HL-60/S4 (cell line): ENCODE measurements around the gene SUPT7L.

Experiments used
- in situ Hi-C: fragments of 300-500 bp; cut with MboI; formaldehyde crosslinking; loops from 2 replicates; pipeline ENCODE4 v1.14.3; 2022; ENCODE audit warnings: low sequenced_read_pairs

The SUPT7L gene, protein sequence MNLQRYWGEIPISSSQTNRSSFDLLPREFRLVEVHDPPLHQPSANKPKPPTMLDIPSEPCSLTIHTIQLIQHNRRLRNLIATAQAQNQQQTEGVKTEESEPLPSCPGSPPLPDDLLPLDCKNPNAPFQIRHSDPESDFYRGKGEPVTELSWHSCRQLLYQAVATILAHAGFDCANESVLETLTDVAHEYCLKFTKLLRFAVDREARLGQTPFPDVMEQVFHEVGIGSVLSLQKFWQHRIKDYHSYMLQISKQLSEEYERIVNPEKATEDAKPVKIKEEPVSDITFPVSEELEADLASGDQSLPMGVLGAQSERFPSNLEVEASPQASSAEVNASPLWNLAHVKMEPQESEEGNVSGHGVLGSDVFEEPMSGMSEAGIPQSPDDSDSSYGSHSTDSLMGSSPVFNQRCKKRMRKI

GRCh38 chr2:27663285-27664153 lies at the start of gene SUPT7L, which contains the start of gene SLC4A1AP:
TSS of gene SUPT7L (minus strand) at chr2:27663614. CDS start at chr2:27662192, 1,422 bp downstream.
TSS of gene SLC4A1AP (plus strand) at chr2:27663889. CDS start at chr2:27663915, 26 bp downstream.
- in situ Hi-C loops: no loop called here

DNA sequence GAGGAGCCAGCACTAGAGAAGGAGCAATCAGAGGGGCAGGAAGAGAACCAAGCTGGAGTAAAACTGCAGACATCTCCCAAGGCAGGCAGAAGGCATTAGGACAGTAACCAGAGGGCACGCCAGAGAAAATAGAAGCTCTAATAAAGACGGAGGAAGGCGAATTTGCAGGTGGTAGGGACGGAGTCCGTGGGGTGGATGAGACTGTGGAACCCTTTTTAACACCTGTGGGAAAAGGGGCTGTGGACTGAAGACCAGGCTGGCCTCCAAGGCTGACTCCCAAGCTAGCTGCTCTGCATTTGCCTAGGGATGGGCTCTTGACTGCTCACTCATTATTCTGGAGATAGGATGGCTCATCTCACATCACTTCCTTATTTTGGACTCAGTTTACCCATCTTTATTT lies 49.8 kb upstream of the SUPT7L start:
- in situ Hi-C loops: no loop called here

GRCh38 chr2:27712522-27712921 lies 49.1 kb upstream of the SUPT7L start:
- in situ Hi-C loops: no loop called here

GRCh38 chr2:27711804-27712203 lies 48.4 kb upstream of the SUPT7L start:
- in situ Hi-C loops: no loop called here

- in situ Hi-C loops: no loop called here
These were observed 47.4 kb upstream of the SUPT7L start for GRCh38 chr2:27710640-27711430.

- in situ Hi-C loops: no loop called here
These were observed 46.7 kb upstream of the SUPT7L start for GRCh38 chr2:27709960-27710575.

- in situ Hi-C loops: no loop called here
These were observed 45.9 kb upstream of the SUPT7L start for GRCh38 chr2:27709326-27709725.

DNA sequence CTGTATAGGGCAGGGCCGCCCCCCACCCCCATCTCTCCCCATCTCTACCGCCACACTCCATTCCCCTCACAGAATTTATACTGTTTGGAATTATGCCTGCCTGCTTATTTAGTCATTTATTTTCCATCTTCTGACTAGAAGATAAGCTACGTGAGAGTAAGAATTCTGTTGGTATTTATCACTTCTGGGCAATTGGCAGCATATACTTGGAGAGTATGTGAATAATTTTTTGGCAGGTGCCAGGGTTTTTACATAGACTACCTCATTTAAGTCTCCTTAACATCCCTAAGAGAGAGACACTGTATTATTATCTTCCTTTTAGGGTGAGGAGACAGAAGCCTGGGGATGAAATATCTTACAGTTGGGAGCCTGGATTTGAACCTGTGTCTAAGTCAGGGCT lies 45.3 kb upstream of the SUPT7L start:
- in situ Hi-C loops: no loop called here

DNA sequence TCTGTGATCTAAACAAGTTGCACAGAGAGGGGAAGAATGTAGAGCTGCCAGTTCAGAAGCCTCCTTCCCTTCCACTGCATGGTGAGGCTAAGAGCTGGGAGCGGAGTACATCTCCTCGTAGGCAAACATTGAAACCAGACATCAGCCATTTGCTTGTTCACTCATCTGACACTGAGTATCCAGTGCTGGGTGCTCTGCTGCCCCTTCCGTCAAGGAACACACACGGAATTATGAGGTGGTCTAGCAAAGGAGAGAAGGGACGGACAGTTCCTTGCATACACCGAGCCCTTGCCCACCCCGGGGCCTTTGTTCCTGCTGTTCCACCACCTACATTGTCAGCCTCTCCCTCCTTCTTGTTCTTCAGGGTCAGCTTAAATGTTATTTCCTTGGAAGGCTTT lies 44.8 kb upstream of the SUPT7L start:
- in situ Hi-C loops: no loop called here

DNA sequence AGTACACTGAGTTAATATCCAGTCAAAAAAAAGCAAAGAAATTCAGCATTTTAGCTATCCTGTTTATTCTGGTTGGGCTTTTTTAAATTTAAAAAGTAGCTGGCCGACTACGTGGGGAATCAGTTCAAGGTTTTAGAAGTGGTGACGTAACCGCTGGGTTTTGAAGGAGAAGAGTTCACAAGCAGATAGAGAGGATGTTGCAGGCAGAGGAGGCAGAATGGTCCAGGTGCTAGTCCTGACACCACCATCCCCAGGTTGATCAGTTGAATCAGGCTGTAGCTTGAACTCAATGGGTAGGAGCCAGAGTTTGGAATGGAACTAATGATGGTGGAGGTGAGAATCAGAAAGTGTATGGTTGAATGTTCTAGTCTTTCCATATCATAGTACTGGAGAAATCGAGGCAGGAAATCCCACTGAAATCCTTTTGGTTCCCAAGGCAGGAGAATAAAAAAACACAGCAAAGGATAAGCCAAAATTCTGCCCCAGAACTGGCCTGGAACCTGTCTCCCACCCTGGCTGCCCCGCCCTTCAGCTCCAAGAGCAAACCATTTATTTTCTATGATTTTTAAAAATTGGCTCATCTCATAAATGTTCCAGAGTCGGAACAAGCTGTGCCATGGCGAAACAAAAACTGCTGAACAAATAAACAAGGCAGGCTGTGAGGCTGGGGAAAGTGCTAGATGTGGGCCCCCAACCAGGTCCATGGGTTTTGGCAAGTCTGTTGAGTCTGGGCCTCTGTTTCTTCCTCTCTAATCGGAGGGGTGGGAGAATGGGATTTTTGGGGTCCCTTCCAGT lies 44.2 kb upstream of the SUPT7L start:
- in situ Hi-C loops: no loop called here

- in situ Hi-C loops: no loop called here
These were observed 42.6 kb upstream of the SUPT7L start for GRCh38 chr2:27705851-27706622.

DNA sequence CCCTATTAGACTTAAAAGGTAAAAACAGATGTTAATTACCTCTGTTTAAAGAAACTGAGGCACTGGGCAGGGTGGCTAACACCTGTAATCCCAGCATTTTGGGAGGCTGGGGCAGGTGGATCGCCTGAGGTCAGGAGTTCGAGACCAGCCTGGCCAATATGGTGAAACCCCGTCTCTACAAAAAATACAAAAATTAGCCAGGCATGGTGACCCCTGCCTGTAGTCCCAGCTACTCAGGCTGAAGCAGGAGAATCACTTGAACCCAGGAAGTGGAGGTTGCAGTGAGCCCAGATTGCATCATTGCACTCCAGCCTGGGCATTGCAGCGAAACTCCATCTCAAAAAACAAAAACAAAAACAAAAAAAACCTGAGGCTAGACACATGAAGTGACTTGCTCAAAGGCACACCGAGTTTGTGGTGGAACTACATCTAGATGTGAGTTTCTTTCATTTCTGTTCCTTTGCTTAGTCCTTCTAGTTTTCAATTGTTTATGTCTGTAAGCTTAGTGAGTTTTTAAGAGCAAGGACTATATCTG lies 41.0 kb upstream of the SUPT7L start:
- in situ Hi-C loops: no loop called here

DNA sequence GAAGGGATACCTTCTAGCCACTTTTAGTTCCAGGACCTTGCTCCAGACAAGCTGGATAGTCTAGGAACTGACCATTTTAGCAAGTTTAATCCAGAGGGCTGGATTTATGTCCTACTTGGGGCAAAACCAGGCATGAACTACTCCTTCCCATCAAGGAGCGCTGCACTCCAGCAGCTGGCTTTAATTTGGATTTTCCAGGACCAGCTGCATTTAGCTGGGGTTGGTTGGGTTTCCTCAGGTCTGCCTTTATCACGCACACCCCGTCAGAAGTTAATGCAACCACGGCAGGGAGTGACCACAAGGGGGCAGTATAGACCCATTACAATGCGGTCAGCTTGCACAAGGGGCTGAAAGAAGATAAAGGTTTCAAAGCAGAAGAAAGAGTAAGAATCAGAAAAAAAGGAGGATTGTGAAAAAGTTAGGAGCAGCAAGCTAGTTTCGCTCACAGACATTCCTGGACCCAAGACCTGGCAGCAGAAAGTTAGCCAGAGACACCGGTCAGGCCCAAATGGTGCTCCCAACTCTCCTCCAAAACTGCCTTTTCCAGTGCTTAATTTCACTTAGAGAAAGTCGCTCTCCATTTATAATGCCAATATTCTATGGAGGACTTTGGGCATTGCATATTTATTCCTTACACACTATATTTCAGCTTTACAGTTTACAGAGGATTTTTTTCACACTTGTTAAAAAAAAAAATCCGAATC lies 40.4 kb upstream of the SUPT7L start:
- in situ Hi-C loops: no loop called here

- in situ Hi-C loops: no loop called here
These were observed 38.9 kb upstream of the SUPT7L start for GRCh38 chr2:27702302-27702701.

- in situ Hi-C loops: no loop called here
These were observed 38.3 kb upstream of the SUPT7L start for GRCh38 chr2:27701676-27702075.

DNA sequence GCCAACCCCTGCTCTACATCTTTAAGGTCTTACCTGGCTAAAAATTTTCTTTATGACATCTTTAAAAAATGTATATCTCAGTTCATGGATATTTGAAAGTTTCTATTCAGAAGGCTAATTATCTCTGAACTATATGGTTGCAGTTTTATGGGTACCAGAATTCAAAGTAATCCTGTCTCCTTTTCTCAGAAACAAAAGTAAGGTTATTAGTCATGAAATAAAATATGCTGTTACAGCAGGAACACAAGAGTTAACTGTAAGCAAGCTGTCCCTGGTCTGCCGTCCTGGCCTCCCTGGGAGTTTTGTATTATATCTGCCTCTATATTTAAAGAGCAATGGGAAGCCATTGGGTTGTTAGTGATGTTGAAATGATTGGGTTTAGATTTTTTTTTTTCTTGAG lies 34.2 kb upstream of the SUPT7L start:
- in situ Hi-C loops: no loop called here

- in situ Hi-C loops: no loop called here
These were observed 26.6 kb upstream of the SUPT7L start for GRCh38 chr2:27690052-27690451.

DNA sequence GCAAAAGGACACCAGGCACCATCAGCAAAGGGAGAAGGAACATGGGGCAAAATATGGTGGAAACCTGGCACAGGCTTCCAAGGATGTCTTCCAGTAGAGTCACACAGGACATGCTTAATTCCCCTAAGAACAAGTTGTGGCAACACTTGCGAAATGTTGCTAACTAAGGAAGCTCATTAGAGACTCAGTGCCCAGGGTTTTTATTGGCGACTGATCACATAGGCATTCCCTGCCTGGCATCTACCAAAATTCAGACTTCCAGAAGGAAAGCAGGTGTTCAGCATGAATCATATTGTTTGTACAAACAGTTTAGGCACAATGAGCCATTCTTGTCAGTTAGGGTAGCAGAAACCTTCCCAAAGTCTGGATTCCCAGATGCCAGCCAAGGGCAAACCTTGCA lies 26.0 kb upstream of the SUPT7L start:
- in situ Hi-C loops: no loop called here
